GM12801 (cell line): ENCODE data around the gene INO80D.

Source experiments
- CTCF ChIP-seq: IDR thresholded peaks from one replicate; pipeline ENCODE4 v1.5.1; 2011; ENCODE audit warnings: control low read depth; ENCODE audit not compliant: insufficient read length; ENCODE audit errors: extremely low read depth

INO80D gene

GRCh38 chr2:206085742-206086445 is at the start of gene INO80D:
Gene INO80D (minus strand): TSS chr2:206086174. CDS start chr2:206063016, 23,158 bp downstream.
- TF ChIP-seq CTCF = no peak

GRCh38 chr2:206127656-206128055 is 41.7 kb upstream of the INO80D start:
- no peak for TF ChIP-seq CTCF

GRCh38 chr2:206125901-206126300 is 39.9 kb upstream of the INO80D start:
- no peak for TF ChIP-seq CTCF

- no peak for TF ChIP-seq CTCF
Measured at GRCh38 chr2:206116278-206116677, 30.3 kb upstream of the INO80D start.

- TF ChIP-seq CTCF = no peak
Measured at GRCh38 chr2:206115026-206115578, 29.1 kb upstream of the INO80D start.

GRCh38 chr2:206112846-206113547 is 27.0 kb upstream of the INO80D start:
- no peak for TF ChIP-seq CTCF

- TF ChIP-seq CTCF = no peak
Measured at GRCh38 chr2:206112108-206112507, 26.1 kb upstream of the INO80D start.
